Endothelial cell of hepatic sinusoid (primary cell): Measurements from ENCODE around the gene PRKG1.
"Not testable (repeated sequence)": the region's sequence is repeated elsewhere in the genome, so short reads cannot be mapped to it uniquely, and the experiment has no call there.

Source experiments
- in situ Hi-C: cut with HindIII; loops from 2 replicates; pipeline ENCODE4 v1.10.0; 2017; ENCODE audit warnings: low sequenced_read_pairs

Gene PRKG1

GRCh38 chr10:51367694-51368093 is 293.4 kb downstream of the PRKG1 start:
- in situ Hi-C loops = no loop called here

- in situ Hi-C loops = no loop called here
These were observed 294.7 kb downstream of the PRKG1 start for GRCh38 chr10:51368943-51369342.

- in situ Hi-C loops = no loop called here
These were observed 295.6 kb downstream of the PRKG1 start for GRCh38 chr10:51369903-51370302.

- in situ Hi-C loops = no loop called here
These were observed 297.5 kb downstream of the PRKG1 start for GRCh38 chr10:51371743-51372142.

- in situ Hi-C loops = loop anchor here (5.0 kb wide), 1 partner anchor 47 kb away; no protein-coding TSS in a partner anchor
These were observed 301.5 kb downstream of the PRKG1 start for GRCh38 chr10:51375790-51376189.

- in situ Hi-C loops = loop anchor here (5.0 kb wide), 1 partner anchor 45 kb away; no protein-coding TSS in a partner anchor
These were observed 303.0 kb downstream of the PRKG1 start for GRCh38 chr10:51377070-51377931.

GRCh38 chr10:51377932-51378599 is 303.8 kb downstream of the PRKG1 start:
- in situ Hi-C loops = loop anchor here (5.0 kb wide), 1 partner anchor 44 kb away; no protein-coding TSS in a partner anchor

- in situ Hi-C loops = no loop called here
These were observed 307.9 kb downstream of the PRKG1 start for GRCh38 chr10:51382181-51382580.

- in situ Hi-C loops = no loop called here
These were observed 310.7 kb downstream of the PRKG1 start for GRCh38 chr10:51384971-51385370.

GRCh38 chr10:51386248-51386885 is 312.1 kb downstream of the PRKG1 start:
- in situ Hi-C loops = no loop called here

GRCh38 chr10:51389415-51390321 is 315.4 kb downstream of the PRKG1 start:
- in situ Hi-C loops = no loop called here

- in situ Hi-C loops = not testable (repeated sequence)
These were observed 318.7 kb downstream of the PRKG1 start for GRCh38 chr10:51393006-51393405.

GRCh38 chr10:51394039-51394438 is 319.8 kb downstream of the PRKG1 start:
- in situ Hi-C loops = no loop called here

- in situ Hi-C loops = no loop called here
These were observed 323.0 kb downstream of the PRKG1 start for GRCh38 chr10:51397244-51397643.

- in situ Hi-C loops = no loop called here
These were observed 323.4 kb downstream of the PRKG1 start for GRCh38 chr10:51397695-51398094.

GRCh38 chr10:51399840-51400239 is 325.6 kb downstream of the PRKG1 start:
- in situ Hi-C loops = no loop called here

- in situ Hi-C loops = no loop called here
These were observed 326.3 kb downstream of the PRKG1 start for GRCh38 chr10:51400392-51401096.

- in situ Hi-C loops = no loop called here
These were observed 329.2 kb downstream of the PRKG1 start for GRCh38 chr10:51403521-51403920.

GRCh38 chr10:51405580-51406351 is 331.5 kb downstream of the PRKG1 start:
- in situ Hi-C loops = no loop called here
